ENCODE measurements around the gene CACNA1G.

The CACNA1G gene

GRCh38 chr17:50664788-50665458 is 104.4 kb downstream of the CACNA1G start:
- Histone ChIP-seq H3K27me3 (ENCODE audit: insufficient read depth, poor library complexity, severe bottlenecking) (no peaks in the 10 kb centered on the region), H3K9me3 (ENCODE audit: severe bottlenecking) (no peaks in the 10 kb centered on the region), H3K4me1 (ENCODE audit: insufficient read depth, poor library complexity, severe bottlenecking) (peaks cover 40% of the 10 kb centered on the region), H3K27ac (ENCODE audit: poor library complexity, severe bottlenecking) (no peak overlapping the region), H3K36me3 (ENCODE audit: low read depth) (peaks cover 5% of the 10 kb centered on the region; the same call in 1 of the 2 replicates), H3K4me3 (ENCODE audit: severe bottlenecking) (no peak overlapping the region)
- no peak for TF ChIP-seq CTCF (IDR thresholded peaks at IDR 0.05; ENCODE audit: poor library complexity, severe bottlenecking)
- ATAC-seq (ENCODE audit: low read depth): no peak
- no peak for DNase-seq (ENCODE audit: low spot score)

GRCh38 chr17:50665838-50666237 is 105.3 kb downstream of the CACNA1G start:
- Histone ChIP-seq H3K36me3 (ENCODE audit: low read depth) (peaks cover 11% of the 10 kb centered on the region; the same call in 1 of the 2 replicates), H3K9me3 (ENCODE audit: severe bottlenecking) (no peaks in the 10 kb centered on the region), H3K27ac (ENCODE audit: poor library complexity, severe bottlenecking) (no peak overlapping the region), H3K4me1 (ENCODE audit: insufficient read depth, poor library complexity, severe bottlenecking) (peaks cover 36% of the 10 kb centered on the region), H3K27me3 (ENCODE audit: insufficient read depth, poor library complexity, severe bottlenecking) (no peaks in the 10 kb centered on the region), H3K4me3 (ENCODE audit: severe bottlenecking) (no peak overlapping the region)
- DNase-seq (ENCODE audit: low spot score) (no peak), ATAC-seq (ENCODE audit: low read depth) (no peak)
- no peak for TF ChIP-seq CTCF (IDR thresholded peaks at IDR 0.05; ENCODE audit: poor library complexity, severe bottlenecking)

- ATAC-seq (ENCODE audit: low read depth): no peak
- no peak overlapping the region for H3K27ac ChIP-seq (ENCODE audit: poor library complexity, severe bottlenecking)
Observed at GRCh38 chr17:50666316-50666715, 105.8 kb downstream of the CACNA1G start.

GRCh38 chr17:50667259-50668024 is 106.9 kb downstream of the CACNA1G start:
- Histone ChIP-seq H3K27me3 (ENCODE audit: insufficient read depth, poor library complexity, severe bottlenecking) (no peaks in the 10 kb centered on the region), H3K36me3 (ENCODE audit: low read depth) (peaks cover 13% of the 10 kb centered on the region; the same call in 1 of the 2 replicates), H3K27ac (ENCODE audit: poor library complexity, severe bottlenecking) (peak overlapping the region; percentile 70), H3K9me3 (ENCODE audit: severe bottlenecking) (no peaks in the 10 kb centered on the region), H3K4me1 (ENCODE audit: insufficient read depth, poor library complexity, severe bottlenecking) (peaks cover 27% of the 10 kb centered on the region), H3K4me3 (ENCODE audit: severe bottlenecking) (no peak overlapping the region)
- ATAC-seq (ENCODE audit: low read depth): no peak
- DNase-seq (ENCODE audit: low spot score): no peak
- no peak for TF ChIP-seq CTCF (IDR thresholded peaks at IDR 0.05; ENCODE audit: poor library complexity, severe bottlenecking)

More at GRCh38 chr17:50666316-50666715, 105.8 kb downstream of the CACNA1G start:
- no peak for TF ChIP-seq CTCF (IDR thresholded peaks at IDR 0.05; ENCODE audit: poor library complexity, severe bottlenecking)
- no peaks in the 10 kb centered on the region for H3K9me3 ChIP-seq (ENCODE audit: severe bottlenecking)
- H3K36me3 ChIP-seq (ENCODE audit: low read depth): peaks cover 7% of the 10 kb centered on the region; the same call in 1 of the 2 replicates
- no peak for DNase-seq (ENCODE audit: low spot score)
- H3K4me3 ChIP-seq (ENCODE audit: severe bottlenecking): no peak overlapping the region
- H3K4me1 ChIP-seq (ENCODE audit: insufficient read depth, poor library complexity, severe bottlenecking): peaks cover 36% of the 10 kb centered on the region
- H3K27me3 ChIP-seq (ENCODE audit: insufficient read depth, poor library complexity, severe bottlenecking): no peaks in the 10 kb centered on the region

All from RWPE2 (cell line).